ENCODE data around the gene ADAMTS17. TPM values are rescaled to one million over a fixed set of nuclear protein-coding genes. Genes with fewer than 3 reads are reported as not detected.

ADAMTS17 gene
- total RNA-seq, 1 experiment from 2014 or later, result 4.2 TPM

DNA sequence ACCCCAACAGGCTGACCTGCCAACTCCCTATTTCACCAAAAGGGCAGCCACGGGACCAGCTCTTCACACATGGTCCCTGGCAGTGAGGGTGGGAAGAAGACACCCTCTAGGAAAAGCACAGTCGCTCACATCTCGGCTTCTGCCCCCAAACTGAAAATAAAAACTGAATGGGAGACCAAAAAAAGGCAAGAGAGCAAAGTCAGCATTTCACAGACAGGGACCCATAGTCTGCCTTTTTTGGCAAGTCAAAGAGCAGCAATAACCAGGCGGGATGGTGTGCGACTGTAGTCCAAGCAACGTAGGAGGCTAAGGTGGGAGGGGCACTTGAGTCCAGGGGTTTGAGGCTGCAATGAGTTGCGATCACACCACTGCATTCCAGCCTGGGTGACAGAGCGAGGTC, 154.1 kb downstream of the ADAMTS17 start:
- POLR2A ChIA-PET, result no interaction called here
- Histone ChIP-seq H3K36me3 (ENCODE audit: control insufficient read depth in 1 of 2, insufficient read depth in 2 of 2, low read length in 2 of 2) (no peaks in the 10 kb centered on the region), H3K4me1 (ENCODE audit: control insufficient read depth in 1 of 2, insufficient read depth in 2 of 2, low read length in 2 of 2) (no peaks in the 10 kb centered on the region), H3K27ac (ENCODE audit: low read depth, low read length) (no peak overlapping the region), H4K20me1 (ENCODE audit: insufficient read depth) (no peaks in the 10 kb centered on the region), H3K27me3 (ENCODE audit: insufficient read depth, low read length) (no peaks in the 10 kb centered on the region), H3K79me2 (ENCODE audit: insufficient read depth, low read length) (no peaks in the 10 kb centered on the region), H3K9me2 (ENCODE audit: insufficient read depth) (no peaks in the 10 kb centered on the region), H3K4me2 (ENCODE audit: low read length) (no peak overlapping the region), H3K4me3 (replicated peaks in 1 of 2; ENCODE audit: low read depth in 1 of 2, low read length in 2 of 2) (no peak overlapping the region), H3K9ac (ENCODE audit: low read length) (no peak overlapping the region), H3K9me3 (ENCODE audit: control insufficient read depth in 1 of 2, insufficient read depth in 1 of 2, low read depth in 1 of 2, low read length in 2 of 2) (no peaks in the 10 kb centered on the region), H2AFZ (ENCODE audit: low read depth, low read length, poor library complexity, severe bottlenecking) (no peak overlapping the region)
- CTCF ChIA-PET, result no interaction called here
- intact Hi-C loops (cut with micrococcal nuclease), result no loop called here
- RAD21 ChIA-PET (ENCODE audit: low non-redundant PET in 1 of 2, low total read pairs in 2 of 2, uncharacterized antibody in 2 of 2, unreplicated experiment in 2 of 2), result no interaction called here
- TF ChIP-seq ZBTB33 (IDR thresholded peaks at IDR 0.05; ENCODE audit: extremely low read depth, insufficient replicate concordance, low read length) (no peak), SP1 (IDR thresholded peaks at IDR 0.05; ENCODE audit: low read depth) (no peak), SRF (IDR thresholded peaks at IDR 0.05; ENCODE audit: low read depth) (no peak), ZNF274 (IDR thresholded peaks at IDR 0.05; ENCODE audit: low read depth, low read length) (no peak), EZH2phosphoT487 (IDR thresholded peaks at IDR 0.05; ENCODE audit: borderline replicate concordance) (no peak), EZH2 (IDR thresholded peaks at IDR 0.05) (no peak), EGR1 (IDR thresholded peaks at IDR 0.05; ENCODE audit: low read depth) (no peak), CEBPB (IDR thresholded peaks at IDR 0.05; ENCODE audit: low read depth) (no peak), CBX3 (IDR thresholded peaks at IDR 0.05; ENCODE audit: low read depth) (no peak), POLR2A (IDR thresholded peaks at IDR 0.05; ENCODE audit: borderline replicate concordance, extremely low read depth, insufficient read depth, insufficient read length) (no peak), REST (IDR thresholded peaks at IDR 0.05; ENCODE audit: low read depth) (no peak)
- TF ChIP-seq, protein P1, sequence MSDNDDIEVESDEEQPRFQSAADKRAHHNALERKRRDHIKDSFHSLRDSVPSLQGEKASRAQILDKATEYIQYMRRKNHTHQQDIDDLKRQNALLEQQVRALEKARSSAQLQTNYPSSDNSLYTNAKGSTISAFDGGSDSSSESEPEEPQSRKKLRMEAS (IDR thresholded peaks at IDR 0.05), result no peak
- BruUV-seq (replicated peaks), result no TSS peak
- DNase-seq (ENCODE audit: low read depth, low spot score) (no peak), ATAC-seq (no peak)

All from HCT116 (cell line).